Liver (tissue), 9 donors: ENCODE results near the gene TPD52L1. TPM values are rescaled to one million over a fixed set of nuclear protein-coding genes. Genes with fewer than 3 reads are reported as not detected.

Source experiments
- DNase-seq: peaks from one replicate; pipeline ENCODE4 v3.0.0-alpha.2; 2017; ENCODE audit warnings: low spot score
- H3K27ac ChIP-seq, 2 donors: one replicate each; pipeline ENCODE4 v1.7.0; 2013; ENCODE audit warnings: inconsistent platforms in 2 of 2, low read length in 2 of 2, control low read depth in 1 of 2, low read depth in 1 of 2, mild to moderate bottlenecking in 1 of 2
- H3K27me3 ChIP-seq, 4 donors: one replicate each; pipeline versions ENCODE4 v1.6.1 to v1.7.0; 2013; ENCODE audit warnings: low read length in 3 of 4, inconsistent platforms in 1 of 4, mild to moderate bottlenecking in 1 of 4, moderate library complexity in 1 of 4; ENCODE audit not compliant: control insufficient read depth in 4 of 4, insufficient read depth in 4 of 4
- H3K36me3 ChIP-seq, 4 donors: one replicate each; pipeline versions ENCODE4 v1.6.1 to v1.7.0; 2013; ENCODE audit warnings: low read length in 3 of 4, mild to moderate bottlenecking in 3 of 4, low read depth in 1 of 4, moderate library complexity in 1 of 4; ENCODE audit not compliant: control insufficient read depth in 4 of 4, insufficient read depth in 3 of 4
- H3K4me1 ChIP-seq, 4 donors: one replicate each; pipeline versions ENCODE4 v1.6.1 to v1.7.0; 2013; ENCODE audit warnings: low read length in 3 of 4, mild to moderate bottlenecking in 3 of 4, moderate library complexity in 1 of 4; ENCODE audit not compliant: control insufficient read depth in 4 of 4, insufficient read depth in 4 of 4
- H3K4me3 ChIP-seq, 3 donors: one replicate each; pipeline versions ENCODE4 v1.6.1 to v1.7.0; 2013; ENCODE audit warnings: low read length in 3 of 3, control low read depth in 1 of 3, low read depth in 1 of 3, mild to moderate bottlenecking in 1 of 3
- H3K9ac ChIP-seq, 2 donors: one replicate each; pipeline ENCODE4 v1.7.0; 2013; ENCODE audit warnings: low read length in 2 of 2, mild to moderate bottlenecking in 2 of 2, moderate library complexity in 2 of 2, control low read depth in 1 of 2, low read depth in 1 of 2
- H3K9me3 ChIP-seq, 4 donors: one replicate each; pipeline versions ENCODE4 v1.6.1 to v1.7.0; 2013; ENCODE audit warnings: low read length in 3 of 4; ENCODE audit not compliant: control insufficient read depth in 4 of 4
- ATF3 ChIP-seq: IDR thresholded peaks from 2 replicates; pipeline ENCODE4 v1.6.1; 2016; ENCODE audit warnings: antibody characterized with exemption
- EGR1 ChIP-seq, 2 donors: IDR thresholded peaks; 2 replicates each; pipeline ENCODE4 v1.6.1; 2016 to 2018; ENCODE audit warnings: antibody characterized with exemption in 2 of 2, low read depth in 2 of 2
- FOXA1 ChIP-seq: IDR thresholded peaks from 2 replicates; pipeline ENCODE4 v1.6.1; 2016; ENCODE audit warnings: antibody characterized with exemption
- FOXA2 ChIP-seq: IDR thresholded peaks from 2 replicates; pipeline ENCODE4 v1.6.1; 2016; ENCODE audit warnings: antibody characterized with exemption
- GABPA ChIP-seq, 2 donors: IDR thresholded peaks in 1 of 2; conservative IDR thresholded peaks in 1 of 2; 2 replicates each; pipeline ENCODE4 v1.6.1; 2016; ENCODE audit warnings: antibody characterized with exemption in 2 of 2, mild to moderate bottlenecking in 1 of 2, moderate library complexity in 1 of 2
- HNF4A ChIP-seq, 2 donors: conservative IDR thresholded peaks; 2 replicates each; pipeline ENCODE4 v1.6.1; 2016; ENCODE audit warnings: antibody characterized with exemption in 2 of 2, mild to moderate bottlenecking in 2 of 2
- HNF4G ChIP-seq: IDR thresholded peaks from 2 replicates; pipeline ENCODE4 v1.6.1; 2016; ENCODE audit warnings: antibody characterized with exemption
- JUND ChIP-seq, 2 donors: IDR thresholded peaks; 2 replicates each; pipeline ENCODE4 v1.6.1; 2016; ENCODE audit warnings: antibody characterized with exemption in 2 of 2
- NR2F2 ChIP-seq: IDR thresholded peaks from 2 replicates; pipeline ENCODE4 v1.6.1; 2016; ENCODE audit warnings: antibody characterized with exemption
- RAD21 ChIP-seq, 2 donors: IDR thresholded peaks; 2 replicates each; pipeline ENCODE4 v1.6.1; 2016; ENCODE audit warnings: antibody characterized with exemption in 2 of 2, mild to moderate bottlenecking in 2 of 2
- RXRA ChIP-seq, 2 donors: IDR thresholded peaks; 2 replicates each; pipeline ENCODE4 v1.6.1; 2017 to 2018; ENCODE audit warnings: antibody characterized with exemption in 2 of 2, mild to moderate bottlenecking in 1 of 2
- SP1 ChIP-seq: IDR thresholded peaks from 2 replicates; pipeline ENCODE4 v1.6.1; 2018; ENCODE audit warnings: antibody characterized with exemption, mild to moderate bottlenecking
- TAF1 ChIP-seq: conservative IDR thresholded peaks from 2 replicates; pipeline ENCODE4 v1.6.1; 2016; ENCODE audit warnings: antibody characterized with exemption, mild to moderate bottlenecking
- YY1 ChIP-seq: IDR thresholded peaks from 2 replicates; pipeline ENCODE4 v1.6.1; 2016; ENCODE audit warnings: antibody characterized with exemption, mild to moderate bottlenecking
- ZBTB33 ChIP-seq: IDR thresholded peaks from 2 replicates; pipeline ENCODE4 v1.6.1; 2016; ENCODE audit warnings: antibody characterized with exemption
- WGBS: extraction: QIAGEN DNeasy Blood & Tissue Kit; methylation state at CpG from one replicate; pipeline ENCODE4 v1.1.7; 2013; 5-methylcytosine and 5-hydroxymethylcytosine counted together
- polyA plus RNA-seq, 2 donors: library from polyadenylated mRNA; stranded (reverse) in 1 of 2; unstranded in 1 of 2; fragments of 200-250 nt in 1 of 2; fragments of >200 nt in 1 of 2; fragmentation: Nextera tagmentation in 1 of 2; extraction: Ambion mirVana in 1 of 2; gene quantifications; one replicate each; pipeline versions ENCODE4 v1.2.1 to v1.2.3, GENCODE V29; 2013 to 2015
- total RNA-seq, 2 donors: library from RNA; depleted of rRNA; stranded (reverse); fragments of >200 nt; gene quantifications; one replicate each; pipeline ENCODE4 v1.2.3, GENCODE V29; 2014
- TF ChIP-seq, protein P1 (sequence below): IDR thresholded peaks from 2 replicates; pipeline ENCODE4 v1.6.1; 2016; ENCODE audit warnings: antibody characterized with exemption
- TF ChIP-seq, protein P2 (sequence below): fragments of 150-350 bp; IDR thresholded peaks from 2 replicates; pipeline ENCODE4 v1.5.1; 2017; ENCODE audit warnings: improper control_type of control experiment, low read depth, low read length; ENCODE audit not compliant: missing input control
- TF ChIP-seq, protein P3 (sequence below): IDR thresholded peaks from 2 replicates; pipeline ENCODE4 v1.6.1; 2016; ENCODE audit warnings: antibody characterized with exemption, mild to moderate bottlenecking
- donor health status: healthy.
- donor health status: healthy.
- donor health status: healthy.
- donor health status: healthy.
- donor health status: healthy.

The TPD52L1 gene
- total and polyA plus RNA-seq, 4 donors, result 8.9 to 66.4 (median 56.6) TPM

DNA sequence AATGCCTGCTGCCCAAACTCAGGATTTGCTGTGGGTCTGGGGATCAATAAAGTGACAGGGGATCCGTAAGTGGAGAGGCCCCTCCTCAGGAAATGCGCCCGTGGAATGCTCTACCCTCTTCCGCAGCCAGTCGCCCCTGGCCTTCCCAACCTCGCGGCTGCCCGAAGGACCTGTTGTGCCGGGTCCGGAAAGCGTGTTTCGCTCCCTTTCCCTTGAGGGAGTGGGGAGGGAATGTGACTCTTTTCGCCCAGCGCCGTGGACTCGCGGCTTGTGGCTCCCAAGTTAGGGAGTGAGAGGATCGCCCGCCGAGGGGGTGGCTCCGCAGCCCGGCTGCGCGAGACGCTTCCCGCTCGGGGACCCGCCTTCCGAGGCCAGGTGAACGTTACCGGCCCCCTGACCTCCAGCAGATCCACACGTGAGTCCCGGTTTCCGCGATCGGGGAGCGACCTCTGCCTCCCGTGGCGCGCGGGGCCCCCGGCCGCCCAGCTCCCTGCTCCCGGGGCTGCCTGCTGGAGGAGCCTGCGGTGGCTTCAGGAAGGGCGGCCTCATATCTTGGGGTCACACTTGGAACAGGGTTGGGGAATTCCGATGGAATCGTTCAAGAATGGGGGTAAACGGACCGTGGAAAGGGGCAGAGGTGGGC is 666 bp downstream of the TPD52L1 start:
- peaks cover 2 to 15% (median 9%) of the 10 kb centered on the region in 4 donors for H3K4me1 ChIP-seq
- no peaks in the 10 kb centered on the region for H3K36me3 ChIP-seq
- no peaks in the 10 kb centered on the region for H3K9me3 ChIP-seq
- 3% methylated on average over 50 of the region's 50 CpGs for WGBS
- TF ChIP-seq GABPA (IDR thresholded peaks at IDR 0.05 in 1 of 2, conservative IDR thresholded peaks at IDR 0.05 in 1 of 2), result no peak
- TF ChIP-seq FOXA1, result no peak
- TF ChIP-seq NR2F2, result no peak
- TF ChIP-seq SP1, result no peak
- TF ChIP-seq HNF4G, result no peak
- no peak for TF ChIP-seq HNF4A (conservative IDR thresholded peaks at IDR 0.05)
- peak overlapping the region; percentile 70 to 81 (median 76) for H3K4me3 ChIP-seq
- DNase-seq, result peak; percentile 37
- H3K27ac ChIP-seq, result peak overlapping the region; percentile 73 to 86
- peak overlapping the region; percentile 75 to 82 for H3K9ac ChIP-seq
- no peaks in the 10 kb centered on the region for H3K27me3 ChIP-seq

- Histone ChIP-seq H3K27me3 (no peaks in the 10 kb centered on the region), H3K4me1 (peaks cover 2 to 15% (median 9%) of the 10 kb centered on the region in 4 donors), H3K36me3 (peaks cover 0 to under 1% (median 0%) of the 10 kb centered on the region in 4 donors), H3K9ac (peak overlapping the region; percentile 16 to 75), H3K4me3 (peak overlapping the region; percentile 70 to 81 (median 76)), H3K9me3 (no peaks in the 10 kb centered on the region), H3K27ac (peak overlapping the region; percentile 73 to 86)
- WGBS, result 27% methylated on average over 14 of the region's 14 CpGs
- TF ChIP-seq FOXA1, result no peak
- TF ChIP-seq TAF1, result no peak
- TF ChIP-seq GABPA (IDR thresholded peaks at IDR 0.05 in 1 of 2, conservative IDR thresholded peaks at IDR 0.05 in 1 of 2), result no peak
- peak; percentile 75 to 76 for TF ChIP-seq RXRA (IDR thresholded peaks at IDR 0.05)
- TF ChIP-seq, protein P1, sequence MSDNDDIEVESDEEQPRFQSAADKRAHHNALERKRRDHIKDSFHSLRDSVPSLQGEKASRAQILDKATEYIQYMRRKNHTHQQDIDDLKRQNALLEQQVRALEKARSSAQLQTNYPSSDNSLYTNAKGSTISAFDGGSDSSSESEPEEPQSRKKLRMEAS, result no peak
- peak in 1 of 2 donors; percentile 72 for TF ChIP-seq EGR1 (IDR thresholded peaks at IDR 0.05; ENCODE audit: low read depth in 2 of 2)
- peak; percentile 24 for TF ChIP-seq SP1
- TF ChIP-seq, protein P2, sequence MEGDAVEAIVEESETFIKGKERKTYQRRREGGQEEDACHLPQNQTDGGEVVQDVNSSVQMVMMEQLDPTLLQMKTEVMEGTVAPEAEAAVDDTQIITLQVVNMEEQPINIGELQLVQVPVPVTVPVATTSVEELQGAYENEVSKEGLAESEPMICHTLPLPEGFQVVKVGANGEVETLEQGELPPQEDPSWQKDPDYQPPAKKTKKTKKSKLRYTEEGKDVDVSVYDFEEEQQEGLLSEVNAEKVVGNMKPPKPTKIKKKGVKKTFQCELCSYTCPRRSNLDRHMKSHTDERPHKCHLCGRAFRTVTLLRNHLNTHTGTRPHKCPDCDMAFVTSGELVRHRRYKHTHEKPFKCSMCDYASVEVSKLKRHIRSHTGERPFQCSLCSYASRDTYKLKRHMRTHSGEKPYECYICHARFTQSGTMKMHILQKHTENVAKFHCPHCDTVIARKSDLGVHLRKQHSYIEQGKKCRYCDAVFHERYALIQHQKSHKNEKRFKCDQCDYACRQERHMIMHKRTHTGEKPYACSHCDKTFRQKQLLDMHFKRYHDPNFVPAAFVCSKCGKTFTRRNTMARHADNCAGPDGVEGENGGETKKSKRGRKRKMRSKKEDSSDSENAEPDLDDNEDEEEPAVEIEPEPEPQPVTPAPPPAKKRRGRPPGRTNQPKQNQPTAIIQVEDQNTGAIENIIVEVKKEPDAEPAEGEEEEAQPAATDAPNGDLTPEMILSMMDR, result peak; percentile 46
- TF ChIP-seq NR2F2, result no peak
- TF ChIP-seq HNF4A (conservative IDR thresholded peaks at IDR 0.05), result peak in 1 of 2 donors; percentile 43
- no peak for TF ChIP-seq ZBTB33
- peak in 1 of 2 donors; percentile 45 for TF ChIP-seq JUND (IDR thresholded peaks at IDR 0.05)
- TF ChIP-seq FOXA2, result no peak
- TF ChIP-seq ATF3, result no peak
- peak; percentile 54 to 70 for TF ChIP-seq RAD21 (IDR thresholded peaks at IDR 0.05)
- TF ChIP-seq HNF4G, result no peak
- TF ChIP-seq, protein P3, sequence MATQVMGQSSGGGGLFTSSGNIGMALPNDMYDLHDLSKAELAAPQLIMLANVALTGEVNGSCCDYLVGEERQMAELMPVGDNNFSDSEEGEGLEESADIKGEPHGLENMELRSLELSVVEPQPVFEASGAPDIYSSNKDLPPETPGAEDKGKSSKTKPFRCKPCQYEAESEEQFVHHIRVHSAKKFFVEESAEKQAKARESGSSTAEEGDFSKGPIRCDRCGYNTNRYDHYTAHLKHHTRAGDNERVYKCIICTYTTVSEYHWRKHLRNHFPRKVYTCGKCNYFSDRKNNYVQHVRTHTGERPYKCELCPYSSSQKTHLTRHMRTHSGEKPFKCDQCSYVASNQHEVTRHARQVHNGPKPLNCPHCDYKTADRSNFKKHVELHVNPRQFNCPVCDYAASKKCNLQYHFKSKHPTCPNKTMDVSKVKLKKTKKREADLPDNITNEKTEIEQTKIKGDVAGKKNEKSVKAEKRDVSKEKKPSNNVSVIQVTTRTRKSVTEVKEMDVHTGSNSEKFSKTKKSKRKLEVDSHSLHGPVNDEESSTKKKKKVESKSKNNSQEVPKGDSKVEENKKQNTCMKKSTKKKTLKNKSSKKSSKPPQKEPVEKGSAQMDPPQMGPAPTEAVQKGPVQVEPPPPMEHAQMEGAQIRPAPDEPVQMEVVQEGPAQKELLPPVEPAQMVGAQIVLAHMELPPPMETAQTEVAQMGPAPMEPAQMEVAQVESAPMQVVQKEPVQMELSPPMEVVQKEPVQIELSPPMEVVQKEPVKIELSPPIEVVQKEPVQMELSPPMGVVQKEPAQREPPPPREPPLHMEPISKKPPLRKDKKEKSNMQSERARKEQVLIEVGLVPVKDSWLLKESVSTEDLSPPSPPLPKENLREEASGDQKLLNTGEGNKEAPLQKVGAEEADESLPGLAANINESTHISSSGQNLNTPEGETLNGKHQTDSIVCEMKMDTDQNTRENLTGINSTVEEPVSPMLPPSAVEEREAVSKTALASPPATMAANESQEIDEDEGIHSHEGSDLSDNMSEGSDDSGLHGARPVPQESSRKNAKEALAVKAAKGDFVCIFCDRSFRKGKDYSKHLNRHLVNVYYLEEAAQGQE, result no peak
- TF ChIP-seq YY1, result peak; percentile 53
- peak; percentile 37 for DNase-seq
Observed at GRCh38 chr6:125154761-125155135, 1.2 kb downstream of the TPD52L1 start.
